OCI-M2 (cell line): ENCODE measurements around the gene SLC25A47.
"Not testable (repeated sequence)": the region's sequence is repeated elsewhere in the genome, so short reads cannot be mapped to it uniquely, and the experiment has no call there.

ENCODE experiments used
- DNase-seq: peaks from one replicate; lab custom pipeline; 2025; ENCODE audit not compliant: unreplicated experiment; lab: John Stamatoyannopoulos, UW

The SLC25A47 gene

GRCh38 chr14:100342826-100343225 is 19.7 kb downstream of the SLC25A47 start:
- DNase-seq: not testable (repeated sequence)

GRCh38 chr14:100344657-100345056 is 21.5 kb downstream of the SLC25A47 start:
- not testable (repeated sequence) for DNase-seq

- no peak for DNase-seq
Observed at GRCh38 chr14:100345711-100346110, 22.6 kb downstream of the SLC25A47 start.

GRCh38 chr14:100346306-100347091 is 23.4 kb downstream of the SLC25A47 start:
- no peak for DNase-seq

DNA sequence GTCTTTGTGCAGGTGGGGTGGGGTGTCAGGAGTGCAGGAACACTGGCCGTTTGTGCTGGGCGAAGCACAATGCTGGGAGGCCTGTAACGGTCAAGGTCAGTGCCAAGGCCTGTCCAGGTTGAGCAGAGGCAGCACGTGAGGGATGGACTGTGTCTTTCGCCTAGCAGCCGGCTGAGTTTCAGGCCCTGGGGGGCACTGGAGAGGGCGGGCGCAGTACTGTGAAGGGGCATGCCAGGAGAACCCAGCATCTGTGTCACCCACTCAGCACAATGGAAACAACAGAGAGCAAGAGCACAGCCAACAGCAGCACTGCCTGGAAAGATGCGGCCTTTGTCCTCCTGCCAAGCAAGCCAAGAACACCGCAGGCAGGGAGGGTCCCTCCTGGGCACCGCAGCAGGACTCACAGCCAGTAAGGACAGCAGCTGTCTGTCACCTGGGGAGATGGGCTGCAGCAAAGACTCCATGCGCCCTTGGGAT is 25.2 kb downstream of the SLC25A47 start:
- no peak for DNase-seq

DNA sequence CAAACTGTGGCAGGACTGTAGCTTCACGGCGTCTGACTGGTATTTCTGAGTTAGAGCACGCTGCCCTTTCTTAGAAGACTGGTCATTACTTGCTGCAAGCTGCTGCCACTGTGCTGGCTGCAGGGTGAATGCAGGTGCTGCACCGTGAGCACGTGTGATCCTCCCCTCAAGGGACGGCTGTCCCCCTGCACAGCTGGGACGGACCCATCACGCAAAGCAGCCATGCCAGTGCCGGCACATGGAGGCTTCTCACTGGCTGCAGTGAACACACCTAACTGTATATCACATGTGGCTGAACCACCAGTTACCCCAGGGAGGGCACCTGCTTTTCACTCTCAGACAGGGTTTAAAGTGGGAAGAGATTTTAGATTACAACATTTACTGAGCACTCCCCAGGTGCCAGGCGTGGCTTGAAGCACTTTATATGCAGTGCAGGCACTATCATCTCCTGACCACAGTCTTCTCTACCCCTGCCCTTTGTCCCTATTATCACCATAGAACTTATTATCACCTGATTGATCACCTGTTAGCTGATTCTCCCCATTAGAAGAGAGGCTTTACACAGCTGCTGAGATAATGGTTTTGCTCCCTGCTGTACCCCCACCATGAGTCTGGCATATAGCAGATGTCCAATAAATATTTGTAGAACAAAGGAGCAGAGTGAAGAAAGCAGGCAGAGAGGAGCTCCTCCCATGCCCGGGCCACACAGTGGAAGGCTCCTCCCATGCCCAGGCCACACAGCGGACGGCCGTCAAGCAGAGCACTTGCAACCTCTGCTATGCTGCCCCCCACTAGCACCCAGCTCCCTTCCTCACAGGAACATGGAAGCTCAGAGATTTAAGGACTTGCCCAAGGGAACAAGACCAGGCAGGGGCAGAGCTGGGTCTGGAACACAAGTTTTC is 25.9 kb downstream of the SLC25A47 start:
- DNase-seq: no peak

- DNase-seq: no peak
Observed at GRCh38 chr14:100350276-100350926, 27.3 kb downstream of the SLC25A47 start.

DNA sequence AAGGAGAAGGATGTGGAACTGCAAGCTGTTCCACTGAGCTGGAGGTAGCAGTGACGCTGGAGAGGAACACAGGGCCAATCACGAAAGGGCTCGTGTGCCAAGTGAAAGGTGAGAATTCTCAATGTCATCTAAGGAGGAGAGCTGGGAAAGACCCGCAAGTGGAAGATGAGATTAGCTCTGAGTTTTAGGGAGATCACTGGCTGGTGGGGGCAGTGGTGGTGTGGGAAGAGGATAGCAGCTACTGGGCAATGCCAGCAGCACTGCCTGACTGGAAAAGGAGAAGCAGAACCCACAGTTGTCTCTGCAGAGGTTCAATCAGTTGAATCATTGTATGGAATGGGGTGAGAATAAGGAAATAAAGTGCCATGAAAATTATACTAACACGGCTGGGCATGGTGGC is 27.8 kb downstream of the SLC25A47 start:
- DNase-seq: no peak

- no peak for DNase-seq
Observed at GRCh38 chr14:100358396-100358795, 35.3 kb downstream of the SLC25A47 start.

GRCh38 chr14:100359111-100359510 is 36.0 kb downstream of the SLC25A47 start:
- DNase-seq: no peak

- no peak for DNase-seq
Observed at GRCh38 chr14:100359881-100360280, 36.7 kb downstream of the SLC25A47 start.

GRCh38 chr14:100361626-100362025 is 38.5 kb downstream of the SLC25A47 start:
- DNase-seq: no peak

- DNase-seq: no peak
Observed at GRCh38 chr14:100362311-100362927, 39.3 kb downstream of the SLC25A47 start.

DNA sequence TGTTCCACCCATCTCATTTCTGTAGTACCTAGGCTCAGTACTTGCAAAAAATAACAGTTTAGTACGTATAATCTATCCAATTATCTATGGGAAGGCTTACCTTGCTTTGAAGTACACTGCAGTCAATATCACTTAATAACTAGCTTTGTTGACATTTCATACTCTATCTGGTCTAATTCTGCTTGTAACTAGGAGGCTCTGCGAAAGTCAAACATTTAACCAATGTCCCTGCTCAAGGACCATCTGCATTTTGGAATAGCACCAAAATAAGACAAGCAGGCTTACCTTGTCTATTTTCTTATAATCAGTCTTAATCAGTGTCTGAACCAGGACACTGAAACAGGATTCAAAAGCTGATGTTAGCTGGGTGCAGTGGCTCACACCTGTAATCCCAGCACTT is 39.9 kb downstream of the SLC25A47 start:
- no peak for DNase-seq

DNA sequence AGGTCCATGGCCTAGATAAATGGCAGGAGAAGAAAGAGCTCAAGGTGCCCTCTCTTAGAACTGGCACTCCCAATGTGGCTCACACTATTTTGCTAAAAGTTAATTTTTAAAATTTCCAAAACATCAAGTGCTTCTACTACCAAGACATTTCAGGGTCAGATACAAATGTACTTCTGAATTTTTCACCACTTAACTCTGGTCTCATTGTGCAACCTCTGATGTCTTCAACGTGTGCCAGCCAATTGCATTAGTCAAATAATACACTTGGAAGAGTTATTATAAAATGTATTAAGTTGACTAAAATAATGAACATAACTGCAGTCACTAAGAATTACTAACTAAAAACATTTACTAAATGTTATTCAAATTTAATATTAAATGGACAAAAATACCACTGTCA is 41.3 kb downstream of the SLC25A47 start:
- DNase-seq: no peak

GRCh38 chr14:100365741-100366140 is 42.6 kb downstream of the SLC25A47 start:
- DNase-seq: no peak

DNA sequence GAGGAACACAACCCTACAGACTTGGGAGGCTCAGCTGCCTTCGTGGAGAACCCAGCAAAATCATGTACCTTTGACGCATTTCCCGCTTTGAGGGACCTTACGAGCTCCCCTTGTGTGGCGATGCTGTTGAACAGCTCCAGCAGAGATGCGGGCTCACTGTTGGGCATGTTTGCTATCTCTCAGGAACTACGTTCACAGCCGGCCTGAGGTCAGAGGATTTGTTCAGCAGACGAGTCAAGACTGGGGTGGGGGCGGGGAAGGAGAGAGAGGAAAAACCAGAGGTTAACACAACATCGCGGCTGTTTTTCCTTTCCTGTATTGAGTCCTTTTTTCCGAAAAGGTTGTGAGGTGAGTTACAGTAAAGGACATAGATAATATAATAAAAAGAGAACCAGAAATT is 45.9 kb downstream of the SLC25A47 start:
- no peak for DNase-seq

DNA sequence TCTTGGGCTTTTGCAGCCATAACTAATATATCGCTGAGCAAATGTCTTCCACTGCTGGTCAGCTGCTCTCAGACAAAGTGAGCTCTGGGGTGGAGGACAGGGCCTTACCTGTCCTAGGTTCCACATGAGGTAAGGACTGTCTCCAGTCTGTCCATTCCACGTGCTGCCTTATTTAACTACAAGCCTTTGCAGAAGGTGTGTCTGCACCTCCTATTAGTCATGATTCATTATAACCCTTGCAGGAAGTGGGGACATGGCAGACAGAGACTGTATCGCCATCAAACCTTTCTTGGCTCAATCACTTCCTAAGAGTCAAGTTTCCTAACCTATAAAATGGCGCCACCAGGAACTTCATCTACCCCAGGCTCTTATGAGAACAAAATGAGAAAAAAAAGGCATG is 46.9 kb downstream of the SLC25A47 start:
- DNase-seq: no peak

- DNase-seq: no peak
Observed at GRCh38 chr14:100371773-100372172, 48.6 kb downstream of the SLC25A47 start.

DNA sequence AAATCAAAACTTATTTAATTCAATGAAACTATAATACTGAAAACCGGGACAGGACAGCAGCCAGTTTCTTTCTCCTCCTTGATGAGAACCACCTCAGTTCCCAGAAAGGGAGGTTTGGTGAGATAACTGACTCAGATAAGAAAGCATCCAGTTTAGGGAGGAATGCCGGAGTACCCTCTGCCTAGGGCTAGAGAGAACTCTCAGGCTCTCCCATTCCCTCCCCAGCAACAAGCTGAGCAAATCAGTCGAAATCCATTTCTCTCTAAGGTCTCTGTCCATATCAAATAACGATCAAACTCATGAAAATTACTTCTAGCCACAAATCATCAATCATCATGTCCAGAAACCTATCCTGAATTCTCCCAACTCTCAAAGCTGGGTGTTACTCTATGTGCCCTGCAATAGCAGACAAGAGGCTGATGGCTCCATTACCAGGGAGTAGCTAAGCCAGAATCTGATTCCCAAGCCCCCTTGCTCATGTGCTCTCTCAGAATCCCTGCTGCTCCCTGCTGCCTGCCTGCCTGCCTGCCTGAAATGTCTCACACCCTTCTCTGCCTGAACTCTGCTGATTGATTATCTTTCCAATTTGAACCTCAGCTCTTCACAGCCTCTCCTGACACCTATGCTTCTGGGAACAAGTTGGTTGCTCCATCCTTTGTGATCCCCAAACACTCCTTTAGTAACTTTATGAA is 49.4 kb downstream of the SLC25A47 start:
- no peak for DNase-seq
